CD4-positive, alpha-beta T cell treated with Interleukin-2 at 100 ng/mL for 4 hours (primary cell): Measurements from ENCODE around the gene TUBA3D.
"Not testable (repeated sequence)": the region's sequence is repeated elsewhere in the genome, so short reads cannot be mapped to it uniquely, and the experiment has no call there.

Experiments
- DNase-seq: peaks from one replicate; pipeline ENCODE4 v3.0.0-alpha.2; 2020; ENCODE audit warnings: low spot score

TUBA3D gene

GRCh38 chr2:131514408-131515166, 38.7 kb downstream of the TUBA3D start:
- not testable (repeated sequence) for DNase-seq

DNA sequence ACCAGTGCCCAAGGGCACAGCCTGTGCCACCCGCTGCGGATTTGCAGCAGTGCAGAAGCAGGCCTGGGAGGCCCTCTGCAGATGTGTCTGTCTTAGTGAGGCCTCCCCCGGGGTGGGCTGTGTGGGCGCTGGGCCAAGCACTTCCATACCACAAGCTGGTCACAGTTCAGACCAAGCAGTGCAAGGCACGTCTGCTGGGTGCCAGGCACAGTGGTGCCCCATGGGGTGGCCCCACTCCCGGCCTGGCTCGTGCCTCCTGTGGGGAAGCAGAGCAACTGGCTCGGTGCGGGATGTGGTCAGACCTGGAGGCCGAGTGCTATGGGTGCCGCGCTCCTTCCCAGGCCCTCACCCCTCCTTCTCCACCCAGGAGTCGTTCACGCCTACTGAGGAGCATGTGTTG, 39.3 kb downstream of the TUBA3D start:
- not testable (repeated sequence) for DNase-seq

DNA sequence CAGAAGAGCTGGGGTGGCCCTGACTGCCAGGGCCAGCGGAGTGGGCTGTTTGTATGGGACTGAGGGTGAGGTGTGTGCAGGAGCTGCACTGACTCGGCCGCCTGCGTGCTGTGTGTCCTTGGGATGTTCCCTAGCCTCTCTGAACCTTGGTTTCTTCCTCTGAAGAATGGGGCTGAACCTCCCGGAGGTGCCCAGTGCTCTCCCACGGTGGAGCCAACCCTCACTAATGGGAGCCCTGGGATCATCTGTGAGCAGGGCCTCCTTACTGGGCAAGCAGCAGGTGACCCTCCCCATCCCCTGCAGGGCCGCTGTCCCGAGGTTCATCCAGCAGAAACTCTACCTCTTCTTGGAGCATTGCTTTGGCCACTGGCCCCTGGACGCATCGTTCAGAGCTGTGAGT, 40.1 kb downstream of the TUBA3D start:
- DNase-seq, result no peak

GRCh38 chr2:131516621-131517020, 40.7 kb downstream of the TUBA3D start:
- not testable (repeated sequence) for DNase-seq

- DNase-seq, result no peak
These were observed 41.4 kb downstream of the TUBA3D start for GRCh38 chr2:131517106-131517831.

- DNase-seq, result not testable (repeated sequence)
These were observed 41.9 kb downstream of the TUBA3D start for GRCh38 chr2:131517856-131518255.

- not testable (repeated sequence) for DNase-seq
These were observed 42.6 kb downstream of the TUBA3D start for GRCh38 chr2:131518531-131518930.

DNA sequence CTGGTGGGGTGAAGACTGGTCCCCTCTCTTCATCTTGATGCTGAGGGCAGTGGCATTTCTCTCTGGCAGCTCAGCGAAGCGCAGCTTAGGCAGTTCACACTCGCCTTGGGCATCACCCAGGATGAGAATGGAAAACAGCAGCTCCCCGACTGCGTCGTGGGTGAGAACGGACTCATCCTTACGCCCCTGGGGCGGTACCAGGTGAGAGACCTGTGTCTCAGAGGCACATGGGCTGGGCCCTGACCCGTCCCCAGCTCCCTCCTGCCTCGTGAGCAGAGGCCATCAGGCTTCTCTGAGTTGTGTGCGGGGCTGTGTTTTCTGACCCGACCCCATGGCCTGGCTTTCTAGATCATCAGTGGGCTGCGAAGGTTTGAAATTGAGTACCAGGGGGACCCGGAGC, 43.5 kb downstream of the TUBA3D start:
- DNase-seq, result no peak

DNA sequence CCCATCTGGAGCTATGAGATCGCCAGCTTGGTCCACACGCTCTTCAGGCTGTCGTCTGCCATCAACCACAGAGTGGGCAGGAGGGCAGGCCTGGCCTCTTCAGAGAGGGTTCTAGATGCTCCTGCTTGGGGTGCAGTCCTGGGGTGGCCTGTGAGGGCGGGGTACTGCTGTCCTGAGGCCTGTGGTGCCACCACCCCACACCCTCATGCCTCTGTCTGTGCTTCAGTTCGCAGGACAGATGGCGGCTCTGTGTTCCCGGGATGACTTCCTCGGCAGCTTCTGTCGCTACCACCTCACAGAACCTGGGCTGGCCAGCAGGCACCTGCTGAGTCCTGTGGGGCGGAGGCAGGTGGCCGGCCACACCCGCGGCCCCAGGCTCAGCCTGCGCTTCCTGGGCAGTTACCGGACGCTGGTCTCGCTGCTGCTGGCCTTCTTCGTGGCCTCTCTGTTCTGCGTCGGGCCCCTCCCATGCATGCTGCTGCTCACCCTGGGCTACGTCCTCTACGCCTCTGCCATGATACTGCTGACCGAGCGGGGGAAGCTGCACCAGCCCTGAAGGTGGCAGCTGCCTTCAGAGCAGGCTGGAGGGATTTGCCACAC, 44.1 kb downstream of the TUBA3D start:
- not testable (repeated sequence) for DNase-seq

DNA sequence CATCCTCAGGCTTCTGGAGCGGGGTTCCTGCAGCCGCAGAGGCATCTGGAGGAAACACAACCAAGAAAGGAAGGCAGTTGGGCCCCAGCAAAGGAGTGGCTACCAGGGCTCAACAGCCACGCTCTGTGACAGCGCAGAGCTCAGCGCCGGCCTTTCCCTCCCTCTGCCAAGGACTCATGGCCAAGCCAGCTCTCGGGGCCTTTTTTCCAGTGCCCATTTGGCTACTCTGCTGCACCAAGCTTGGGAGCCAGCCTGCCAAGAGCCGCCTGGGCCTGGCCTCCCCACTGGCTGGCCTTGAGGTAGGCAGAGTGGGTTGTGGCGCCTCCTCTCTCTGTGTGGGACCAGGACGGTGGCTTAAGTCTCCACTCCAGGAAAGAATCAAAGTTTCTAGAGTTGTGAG, 44.6 kb downstream of the TUBA3D start:
- DNase-seq, result no peak

DNA sequence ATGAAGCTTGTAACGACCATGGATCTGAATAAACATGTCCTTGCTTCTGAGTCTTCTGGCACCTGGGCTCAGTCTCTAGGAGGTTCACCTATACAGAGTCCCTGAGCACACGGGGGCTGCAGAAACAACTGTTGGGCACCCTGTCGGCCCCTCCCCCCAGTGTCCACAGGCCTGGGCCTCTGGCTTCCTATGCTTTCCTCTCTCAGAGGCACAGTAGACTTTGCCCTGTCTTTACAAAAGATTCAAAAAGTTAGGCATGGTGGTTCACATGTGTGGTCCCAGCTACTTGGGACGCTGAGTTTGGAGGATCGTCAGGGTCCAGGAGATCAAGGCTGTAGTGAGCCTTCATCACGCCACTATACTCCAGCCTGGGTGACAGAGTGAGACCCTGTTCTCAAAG, 45.6 kb downstream of the TUBA3D start:
- not testable (repeated sequence) for DNase-seq

DNA sequence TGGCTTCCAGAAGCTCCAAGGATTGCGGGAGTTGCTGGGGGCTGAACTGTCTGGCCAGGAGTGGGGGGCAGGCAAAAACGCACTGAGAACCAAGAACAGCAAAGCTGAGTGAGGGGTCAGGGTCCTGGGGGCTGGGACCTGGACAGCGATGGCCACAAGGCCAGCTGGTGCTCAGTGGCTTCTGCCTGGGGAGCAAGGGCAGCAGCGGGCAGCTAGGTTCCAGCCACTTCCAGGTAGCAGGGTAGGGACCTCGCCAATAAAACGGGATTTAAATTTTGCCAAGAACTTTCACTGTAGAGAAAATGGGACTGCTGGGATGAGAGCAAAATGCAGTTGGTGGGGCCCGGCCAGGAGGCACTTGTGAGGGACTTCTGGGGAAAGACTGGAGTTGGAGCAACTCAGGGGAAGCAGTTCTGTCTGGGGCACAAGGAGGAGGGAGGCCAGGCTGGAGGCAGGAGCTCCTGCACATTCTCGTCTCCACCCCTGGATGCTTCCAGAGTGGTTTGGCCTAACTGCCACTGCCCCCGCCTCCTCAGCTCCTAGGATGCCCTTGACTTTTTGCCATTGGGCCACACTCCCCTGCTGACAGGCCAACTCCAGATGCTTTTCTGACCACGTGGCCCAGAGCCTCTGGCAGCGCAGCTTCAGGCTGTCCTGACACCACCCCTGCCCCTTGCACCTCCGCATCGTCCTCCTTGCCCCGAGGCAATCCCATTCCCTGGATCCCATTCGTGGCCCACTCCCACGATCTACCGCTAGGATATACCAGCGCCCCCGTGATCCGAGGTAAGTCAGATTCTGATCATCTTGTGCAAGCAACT, 46.3 kb downstream of the TUBA3D start:
- DNase-seq, result no peak

DNA sequence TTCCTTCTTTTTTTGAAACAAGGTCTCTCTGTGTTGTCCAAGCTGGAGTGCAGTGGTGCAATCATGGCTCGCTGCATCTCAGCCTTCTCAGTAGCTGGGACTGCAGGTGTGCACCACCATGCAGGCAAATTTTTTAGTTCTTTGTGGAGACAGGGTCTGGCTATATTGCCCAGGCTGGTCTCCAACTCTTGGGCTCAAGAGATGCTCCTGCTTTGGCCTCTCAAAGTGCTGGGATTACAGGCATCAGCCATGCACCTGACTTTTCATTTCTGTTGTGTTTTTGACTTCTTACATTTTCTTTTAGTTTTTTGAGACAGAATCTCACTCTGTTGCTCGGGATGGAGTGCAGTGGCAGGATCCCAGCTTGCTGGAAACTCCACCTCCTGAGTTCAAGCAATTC, 49.3 kb downstream of the TUBA3D start:
- not testable (repeated sequence) for DNase-seq

GRCh38 chr2:131527131-131528001, 51.4 kb downstream of the TUBA3D start, which contains the start of gene CCDC74A:
TSS of gene CCDC74A (plus strand) at chr2:131527888. CDS start at chr2:131527971, 83 bp downstream.
- peak; percentile 83 for DNase-seq

GRCh38 chr2:131528981-131529863, 53.3 kb downstream of the TUBA3D start:
- DNase-seq, result not testable (repeated sequence)

GRCh38 chr2:131529864-131530445, 54.0 kb downstream of the TUBA3D start:
- DNase-seq, result not testable (repeated sequence)

DNA sequence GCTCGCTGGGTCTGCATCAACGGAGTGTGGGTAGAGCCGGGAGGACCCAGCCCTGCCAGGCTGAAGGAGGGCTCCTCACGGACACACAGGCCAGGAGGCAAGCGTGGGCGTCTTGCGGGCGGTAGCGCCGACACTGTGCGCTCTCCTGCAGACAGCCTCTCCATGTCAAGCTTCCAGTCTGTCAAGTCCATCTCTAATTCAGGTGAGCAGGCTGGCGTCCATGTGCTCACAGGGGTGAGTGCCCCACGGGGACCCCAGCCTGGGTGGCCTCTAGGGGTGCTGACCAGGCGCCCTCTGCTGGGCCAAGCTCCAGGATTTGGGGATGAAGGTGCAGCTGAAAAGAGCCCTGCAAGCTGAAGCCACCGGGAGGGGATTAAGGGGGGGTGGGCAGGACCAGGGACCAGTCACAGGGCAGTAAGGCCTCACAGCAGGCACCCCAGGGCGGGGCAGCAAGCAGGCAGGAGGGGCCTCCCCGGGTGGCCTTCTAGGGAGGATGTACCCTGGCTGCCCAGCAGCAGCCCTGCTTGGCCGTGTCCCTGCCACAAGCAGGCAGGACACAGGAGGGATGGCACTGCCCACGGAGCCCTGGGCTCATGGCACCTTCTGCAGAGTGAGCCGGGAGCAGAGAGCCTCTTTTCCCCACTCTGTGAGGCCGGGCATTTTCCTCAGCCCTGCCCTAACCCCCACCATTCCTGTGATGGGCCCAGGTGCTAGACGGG, 54.9 kb downstream of the TUBA3D start:
- not testable (repeated sequence) for DNase-seq

GRCh38 chr2:131531547-131532185, 55.7 kb downstream of the TUBA3D start:
- not testable (repeated sequence) for DNase-seq
